H9 (cell line): Measurements from ENCODE around the gene DCAF10. TPM values are rescaled to one million over a fixed set of nuclear protein-coding genes. Genes with fewer than 3 reads are reported as not detected.
A peak's percentile ranks its signal among the peaks of the same experiment; 100 is the strongest.

Experiments
- DNase-seq: peaks from one replicate; pipeline ENCODE4 v3.0.0-alpha.2; 2017
- H2AFZ ChIP-seq: one replicate; pipeline ENCODE4 v1.6.1; 2013; ENCODE audit warnings: mild to moderate bottlenecking, low read length, control low read depth, moderate library complexity
- H2AK5ac ChIP-seq: 2 replicates; pipeline ENCODE4 v1.6.1; 2013; ENCODE audit warnings: low read length, control low read depth, mixed read lengths; ENCODE audit not compliant: insufficient read length
- H2BK120ac ChIP-seq: one replicate; pipeline ENCODE4 v1.6.1; 2013; ENCODE audit warnings: low read depth, mild to moderate bottlenecking, low read length, control low read depth, inconsistent platforms; ENCODE audit not compliant: poor library complexity, severe bottlenecking
- H2BK12ac ChIP-seq: 2 replicates; pipeline ENCODE4 v1.6.1; 2013; ENCODE audit warnings: low read length, control low read depth, mixed read lengths, low read depth; ENCODE audit not compliant: insufficient read length
- H2BK15ac ChIP-seq: 2 replicates; pipeline ENCODE4 v1.6.1; 2013; ENCODE audit warnings: low read depth, low read length, control low read depth
- H2BK20ac ChIP-seq: one replicate; pipeline ENCODE4 v1.6.1; 2013; ENCODE audit warnings: low read depth, mild to moderate bottlenecking, low read length, control low read depth, inconsistent platforms; ENCODE audit not compliant: poor library complexity, severe bottlenecking
- H2BK5ac ChIP-seq: 2 replicates; pipeline ENCODE4 v1.6.1; 2013; ENCODE audit warnings: low read length, control low read depth, mixed read lengths; ENCODE audit not compliant: insufficient read length
- H3K14ac ChIP-seq: 2 replicates; pipeline ENCODE4 v1.6.1; 2013; ENCODE audit warnings: low read length, control low read depth; ENCODE audit not compliant: insufficient read depth
- H3K18ac ChIP-seq: 2 replicates; pipeline ENCODE4 v1.6.1; 2013; ENCODE audit warnings: low read depth, mild to moderate bottlenecking, mixed read lengths, low read length, control low read depth; ENCODE audit not compliant: insufficient read length
- H3K23ac ChIP-seq: 2 replicates; pipeline ENCODE4 v1.6.1; 2013; ENCODE audit warnings: low read length, control low read depth, mixed read lengths, low read depth; ENCODE audit not compliant: insufficient read length
- H3K23me2 ChIP-seq: 2 replicates; pipeline ENCODE4 v1.6.1; 2013; ENCODE audit warnings: low read depth, mild to moderate bottlenecking, mixed read lengths, low read length, control low read depth; ENCODE audit not compliant: insufficient read length, poor library complexity, severe bottlenecking
- H3K27ac ChIP-seq: 2 replicates; pipeline ENCODE4 v1.5.1; 2013; ENCODE audit warnings: low read length, control low read depth, mixed read lengths, low read depth; ENCODE audit not compliant: insufficient read length
- H3K27me3 ChIP-seq: 2 replicates; pipeline ENCODE4 v1.6.1; 2013; ENCODE audit warnings: low read length, control low read depth, inconsistent platforms; ENCODE audit not compliant: insufficient read depth
- H3K4ac ChIP-seq: 2 replicates; pipeline ENCODE4 v1.6.1; 2013; ENCODE audit warnings: low read depth, mild to moderate bottlenecking, control low read depth, inconsistent platforms, low read length, moderate library complexity
- H3K4me1 ChIP-seq: 2 replicates; pipeline ENCODE4 v1.6.1; 2013; ENCODE audit warnings: low read length, control low read depth, inconsistent platforms; ENCODE audit not compliant: insufficient read depth
- H3K4me2 ChIP-seq: 2 replicates; pipeline ENCODE4 v1.6.1; 2013; ENCODE audit warnings: low read length, control low read depth, mixed read lengths; ENCODE audit not compliant: insufficient read length, insufficient read depth
- H3K56ac ChIP-seq: 2 replicates; pipeline ENCODE4 v1.6.1; 2013; ENCODE audit warnings: low read depth, mild to moderate bottlenecking, mixed read lengths, low read length, control low read depth; ENCODE audit not compliant: insufficient read length
- H3K79me1 ChIP-seq: 2 replicates; pipeline ENCODE4 v1.6.1; 2013; ENCODE audit warnings: low read depth, mild to moderate bottlenecking, moderate library complexity, low read length, control low read depth, inconsistent platforms; ENCODE audit not compliant: insufficient read depth, poor library complexity, severe bottlenecking
- H3K79me2 ChIP-seq: 2 replicates; pipeline ENCODE4 v1.6.1; 2013; ENCODE audit warnings: low read length, control low read depth, inconsistent platforms; ENCODE audit not compliant: insufficient read depth
- H3K9ac ChIP-seq: 2 replicates; pipeline ENCODE4 v1.6.1; 2013; ENCODE audit warnings: low read length, control low read depth, mixed read lengths; ENCODE audit not compliant: insufficient read length; ENCODE audit errors: extremely low read depth
- H3K9me3 ChIP-seq: one replicate; pipeline ENCODE4 v1.6.1; 2013; ENCODE audit warnings: low read depth, low read length, inconsistent platforms; ENCODE audit not compliant: control insufficient read depth
- H3T11ph ChIP-seq: one replicate; pipeline ENCODE4 v1.6.1; 2013; ENCODE audit warnings: mild to moderate bottlenecking, low read length, control low read depth, inconsistent platforms
- H4K20me1 ChIP-seq: one replicate; pipeline ENCODE4 v1.6.1; 2013; ENCODE audit not compliant: control insufficient read depth, insufficient read length, insufficient read depth
- H4K5ac ChIP-seq: 2 replicates; pipeline ENCODE4 v1.6.1; 2013; ENCODE audit warnings: low read depth, mild to moderate bottlenecking, mixed read lengths, low read length, control low read depth; ENCODE audit not compliant: insufficient read length
- H4K8ac ChIP-seq: replicated peaks from 2 replicates; pipeline ENCODE4 v1.6.1; 2013; ENCODE audit warnings: low read length, control low read depth, mixed read lengths, low read depth; ENCODE audit not compliant: insufficient read length
- H4K91ac ChIP-seq: 2 replicates; pipeline ENCODE4 v1.6.1; 2013; ENCODE audit warnings: low read depth, mild to moderate bottlenecking, moderate library complexity, mixed read lengths, low read length, control low read depth; ENCODE audit not compliant: insufficient read length
- H3K27ac Mint-ChIP-seq, 3 experiments: 2 replicates in 2 of 3; 3 replicates in 1 of 3; pipeline ENCODE4 v1.8.0; 2020 to 2021; ENCODE audit warnings: mixed read lengths in 3 of 3, mild to moderate bottlenecking in 1 of 3, moderate library complexity in 1 of 3
- H3K27me3 Mint-ChIP-seq: 2 replicates; pipeline ENCODE4 v1.8.0; 2021; ENCODE audit warnings: low read depth, mild to moderate bottlenecking, moderate library complexity, mixed read lengths
- H3K36me3 Mint-ChIP-seq, 3 experiments: 2 replicates in 2 of 3; 3 replicates in 1 of 3; pipeline ENCODE4 v1.8.0; 2020 to 2021; ENCODE audit warnings: low read depth in 3 of 3, mixed read lengths in 3 of 3; ENCODE audit not compliant: insufficient read depth in 1 of 3
- H3K4me1 Mint-ChIP-seq, 2 experiments: 2 replicates each; pipeline ENCODE4 v1.8.0; 2020; ENCODE audit warnings: mixed read lengths in 2 of 2
- H3K4me3 Mint-ChIP-seq, 2 experiments: 2 replicates in 1 of 2; 3 replicates in 1 of 2; pipeline ENCODE4 v1.8.0; 2020 to 2021; ENCODE audit warnings: mild to moderate bottlenecking in 2 of 2, mixed read lengths in 2 of 2, moderate library complexity in 1 of 2
- H3K9me3 Mint-ChIP-seq, 2 experiments: 2 replicates in 1 of 2; 3 replicates in 1 of 2; pipeline ENCODE4 v1.8.0; 2020; ENCODE audit warnings: mild to moderate bottlenecking in 2 of 2, mixed read lengths in 2 of 2, moderate library complexity in 1 of 2
- WGBS: extraction: QIAGEN DNeasy Blood & Tissue Kit; methylation state at CpG from one replicate; pipeline ENCODE4 v1.1.7; 2013; ENCODE audit warnings: missing lambda C conversion rate, low lambda C conversion rate, mixed read lengths; ENCODE audit not compliant: insufficient read length; ENCODE audit errors: extremely low coverage; 5-methylcytosine and 5-hydroxymethylcytosine counted together
- total RNA-seq: library from RNA; stranded (reverse); gene quantifications from 2 replicates; pipeline ENCODE4 v1.2.1, GENCODE V29; 2021
- TF ChIP-seq, protein P1 (sequence below): fragments of 200-600 bp; sonication (generic); conservative IDR thresholded peaks from 3 replicates; pipeline ENCODE4 v1.8.0; 2021; ENCODE audit warnings: antibody characterized with exemption, mild to moderate bottlenecking

Gene DCAF10
- total RNA-seq, 1 experiment from 2014 or later: 13.4 TPM

DNA sequence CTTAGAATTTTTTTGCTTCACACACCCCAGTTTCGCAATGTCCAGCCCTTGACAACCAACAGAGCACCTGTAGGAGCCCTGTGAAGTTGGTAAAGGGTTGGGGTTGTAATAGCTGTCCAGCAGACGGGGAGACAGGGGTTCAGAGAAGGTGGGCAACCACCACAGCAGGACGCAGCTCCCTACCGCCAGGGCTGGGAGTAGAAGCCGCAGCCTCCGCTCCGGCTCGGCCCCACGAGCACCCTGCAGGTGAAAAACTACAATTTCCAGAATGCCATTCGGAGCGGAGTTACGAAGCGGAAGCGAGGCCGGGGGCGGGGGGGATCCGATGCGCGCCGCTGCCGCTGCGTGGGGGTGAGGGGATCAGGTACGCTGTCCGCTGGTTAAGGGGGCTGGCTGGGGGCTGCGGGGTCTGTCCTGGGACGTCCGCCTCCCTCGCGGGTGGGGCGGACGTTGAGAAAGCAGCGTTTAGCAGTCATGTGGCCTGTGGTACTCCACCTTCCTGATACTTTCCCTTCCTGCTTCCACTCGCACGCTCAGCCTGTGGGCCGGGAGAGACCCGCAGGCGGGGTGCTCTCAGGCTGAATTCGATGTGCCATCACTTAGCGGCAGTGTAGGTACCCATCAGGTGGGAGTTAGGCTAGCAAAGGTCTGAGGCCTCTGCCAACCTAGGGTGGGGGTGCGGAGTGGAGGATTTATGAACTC is 47.0 kb upstream of the DCAF10 start, which contains the start of gene TRMT10B:
Gene TRMT10B, plus strand, starts transcription at position 317 of the 702 bp plus-strand sequence. CDS start 8,127 bp downstream, outside the sequence.
- Histone ChIP-seq H3K9ac (peak within 1 kb of the TSS; percentile 55), H2AFZ (peak within 1 kb of the TSS; percentile 74), H3K4me2 (peak within 1 kb of the TSS; percentile 86), H3K27me3 (no peaks in the 10 kb centered on the region), H2BK15ac (no peak within 1 kb of the TSS), H3K9me3 (no peaks in the 10 kb centered on the region), H2AK5ac (no peak within 1 kb of the TSS), H3K4ac (no peak within 1 kb of the TSS), H3K56ac (no peak within 1 kb of the TSS), H3K27ac (no peak within 1 kb of the TSS), H4K91ac (no peak within 1 kb of the TSS), H3K23ac (no peak within 1 kb of the TSS), H2BK12ac (no peak within 1 kb of the TSS), H3K79me1 (no peaks in the 10 kb centered on the region), H3K79me2 (no peaks in the 10 kb centered on the region; the same call in 1 of the 2 replicates), H3T11ph (no peak within 1 kb of the TSS), H3K4me1 (no peaks in the 10 kb centered on the region), H3K18ac (no peak within 1 kb of the TSS), H2BK5ac (no peak within 1 kb of the TSS), H2BK120ac (no peak within 1 kb of the TSS), H2BK20ac (no peak within 1 kb of the TSS), H4K5ac (no peak within 1 kb of the TSS), H3K14ac (no peak within 1 kb of the TSS), H4K20me1 (no peaks in the 10 kb centered on the region), H3K23me2 (peaks cover 4% of the 10 kb centered on the region), H4K8ac (no peak within 1 kb of the TSS)
- H3K4me3 Mint-ChIP-seq: peak within 1 kb of the TSS; percentile 93 to 97
- H3K4me1 Mint-ChIP-seq: peaks cover 11 to 12% of the 10 kb centered on the region in 2 experiments
- WGBS: no CpG with 5 or more reads among the region's 40 CpGs
- TF ChIP-seq, protein P1, sequence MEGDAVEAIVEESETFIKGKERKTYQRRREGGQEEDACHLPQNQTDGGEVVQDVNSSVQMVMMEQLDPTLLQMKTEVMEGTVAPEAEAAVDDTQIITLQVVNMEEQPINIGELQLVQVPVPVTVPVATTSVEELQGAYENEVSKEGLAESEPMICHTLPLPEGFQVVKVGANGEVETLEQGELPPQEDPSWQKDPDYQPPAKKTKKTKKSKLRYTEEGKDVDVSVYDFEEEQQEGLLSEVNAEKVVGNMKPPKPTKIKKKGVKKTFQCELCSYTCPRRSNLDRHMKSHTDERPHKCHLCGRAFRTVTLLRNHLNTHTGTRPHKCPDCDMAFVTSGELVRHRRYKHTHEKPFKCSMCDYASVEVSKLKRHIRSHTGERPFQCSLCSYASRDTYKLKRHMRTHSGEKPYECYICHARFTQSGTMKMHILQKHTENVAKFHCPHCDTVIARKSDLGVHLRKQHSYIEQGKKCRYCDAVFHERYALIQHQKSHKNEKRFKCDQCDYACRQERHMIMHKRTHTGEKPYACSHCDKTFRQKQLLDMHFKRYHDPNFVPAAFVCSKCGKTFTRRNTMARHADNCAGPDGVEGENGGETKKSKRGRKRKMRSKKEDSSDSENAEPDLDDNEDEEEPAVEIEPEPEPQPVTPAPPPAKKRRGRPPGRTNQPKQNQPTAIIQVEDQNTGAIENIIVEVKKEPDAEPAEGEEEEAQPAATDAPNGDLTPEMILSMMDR: 0 out of 3 replicates have a peak, but pooled peaks have one; percentile 14
- H3K9me3 Mint-ChIP-seq: peaks cover 0 to 5% of the 10 kb centered on the region in 2 experiments; a peak in 2 of 5 replicates
- peaks cover 0 to 7% (median 2%) of the 10 kb centered on the region in 3 experiments; a peak in 3 of 7 replicates for H3K36me3 Mint-ChIP-seq
- peak; percentile 80 for DNase-seq
- H3K27ac Mint-ChIP-seq: peak within 1 kb of the TSS in 1 of 3 experiments; percentile 37; a peak in 3 of 7 replicates
- H3K27me3 Mint-ChIP-seq: peaks cover 8% of the 10 kb centered on the region
